Muscle of arm (tissue), 12 donors: ENCODE measurements around the gene COLEC11. TPM values are rescaled to one million over a fixed set of nuclear protein-coding genes. Genes with fewer than 3 reads are reported as not detected.
"Not testable (repeated sequence)": the region's sequence is repeated elsewhere in the genome, so short reads cannot be mapped to it uniquely, and the experiment has no call there.

ENCODE experiments used
- DNase-seq: peaks from one replicate; pipeline ENCODE4 v3.0.0-alpha.2; 2013
- polyA plus RNA-seq, 12 donors: library from polyadenylated mRNA; unstranded; fragments of 120-200 nt; gene quantifications; one replicate each; pipeline ENCODE4 v1.2.1, GENCODE V29; 2013; ENCODE audit not compliant: insufficient read length in 12 of 12

The COLEC11 gene
- polyA plus RNA-seq, 12 donors: 0.23 to 1.3 (median 0.38) TPM; not detected in 4

- DNase-seq: no peak
These were observed 9.4 kb downstream of the COLEC11 start for GRCh38 chr2:3604207-3604877.

- peak; percentile 66 for DNase-seq
These were observed 10.4 kb downstream of the COLEC11 start for GRCh38 chr2:3604991-3605961.

- no peak for DNase-seq
These were observed 11.1 kb downstream of the COLEC11 start for GRCh38 chr2:3606028-3606369.

GRCh38 chr2:3606370-3607201 lies 11.7 kb downstream of the COLEC11 start:
- DNase-seq: no peak

GRCh38 chr2:3608373-3609278 lies 13.7 kb downstream of the COLEC11 start:
- no peak for DNase-seq

- DNase-seq: not testable (repeated sequence)
These were observed 14.4 kb downstream of the COLEC11 start for GRCh38 chr2:3609279-3609673.

GRCh38 chr2:3610415-3610814 lies 15.5 kb downstream of the COLEC11 start:
- DNase-seq: no peak

GRCh38 chr2:3610881-3611505 lies 16.1 kb downstream of the COLEC11 start:
- DNase-seq: no peak

GRCh38 chr2:3611589-3611988 lies 16.7 kb downstream of the COLEC11 start:
- DNase-seq: no peak

GRCh38 chr2:3612639-3613523 lies 18.0 kb downstream of the COLEC11 start:
- no peak for DNase-seq

- no peak for DNase-seq
These were observed 18.6 kb downstream of the COLEC11 start for GRCh38 chr2:3613524-3613905.

- not testable (repeated sequence) for DNase-seq
These were observed 19.8 kb downstream of the COLEC11 start for GRCh38 chr2:3614743-3615142.

GRCh38 chr2:3615541-3616200 lies 20.8 kb downstream of the COLEC11 start:
- not testable (repeated sequence) for DNase-seq

- DNase-seq: not testable (repeated sequence)
These were observed 21.7 kb downstream of the COLEC11 start for GRCh38 chr2:3616435-3617197.

GRCh38 chr2:3617198-3617890 lies 22.4 kb downstream of the COLEC11 start:
- no peak for DNase-seq

- no peak for DNase-seq
These were observed 23.5 kb downstream of the COLEC11 start for GRCh38 chr2:3618367-3618766.

- DNase-seq: no peak
These were observed 24.1 kb downstream of the COLEC11 start for GRCh38 chr2:3619033-3619432.
